Panc1 (cell line): ENCODE data around the gene RGS12. TPM values are rescaled to one million over a fixed set of nuclear protein-coding genes. Genes with fewer than 3 reads are reported as not detected.

ENCODE experiments used
- ATAC-seq: fragments of 200-7000 bp; cut with Tn5 transposase; 2 replicates; pipeline ENCODE4 v1.9.1; 2020; ENCODE audit warnings: mild to moderate bottlenecking, moderate library complexity
- BruUV-seq: library from RNA; stranded (reverse); fragments of 400-500 nt; replicated peaks from 2 replicates; lab custom pipeline; 2021; lab: Mats Ljungman, UMichigan
- CTCF ChIA-PET: fragments of 300-600 bp; sonication (Branson Sonifier 250); formaldehyde crosslinking; loops from one replicate; lab custom pipeline; 2022; ENCODE audit warnings: antibody characterized with exemption; lab: Charles Lee
- POLR2A ChIA-PET: fragments of 300-600 bp; sonication (Branson Sonifier 250); formaldehyde crosslinking; loops from one replicate; lab custom pipeline; 2022; ENCODE audit warnings: antibody characterized with exemption; lab: Charles Lee
- DNase-seq: peaks from one replicate; pipeline ENCODE4 v3.0.0-alpha.2; 2010; ENCODE audit warnings: low read depth, low spot score
- H3K27ac ChIP-seq: 2 replicates; pipeline ENCODE4 v1.5.1; 2011; ENCODE audit warnings: mild to moderate bottlenecking, low read length, inconsistent platforms
- H3K27me3 ChIP-seq: fragments of 200-500 bp; sonication (Bioruptor generic); 2 replicates; pipeline ENCODE4 v1.6.0; 2014; ENCODE audit warnings: low read length, inconsistent platforms; ENCODE audit not compliant: control insufficient read depth, insufficient read depth
- H3K36me3 ChIP-seq: fragments of 200-500 bp; sonication (Bioruptor generic); 2 replicates; pipeline ENCODE4 v1.5.1; 2014; ENCODE audit warnings: inconsistent platforms, mild to moderate bottlenecking, low read length, moderate library complexity; ENCODE audit not compliant: control insufficient read depth, insufficient read depth
- H3K4me1 ChIP-seq: 2 replicates; pipeline ENCODE4 v1.5.1; 2011; ENCODE audit warnings: inconsistent platforms, mild to moderate bottlenecking, low read length, moderate library complexity; ENCODE audit not compliant: control insufficient read depth, insufficient read depth
- H3K4me3 ChIP-seq, 2 experiments: 2 replicates each; pipeline ENCODE4 v1.5.1; 2011 to 2012; ENCODE audit warnings: low read depth in 2 of 2, low read length in 2 of 2, mild to moderate bottlenecking in 2 of 2, inconsistent platforms in 1 of 2, moderate library complexity in 1 of 2
- H3K9me3 ChIP-seq: fragments of 200-500 bp; sonication (Bioruptor generic); 2 replicates; pipeline ENCODE4 v1.5.1; 2014; ENCODE audit warnings: low read depth, mild to moderate bottlenecking, inconsistent platforms, low read length, moderate library complexity; ENCODE audit not compliant: control insufficient read depth, insufficient read depth
- POLR2AphosphoS5 ChIP-seq: IDR thresholded peaks from 2 replicates; pipeline ENCODE4 v1.6.1; 2012; ENCODE audit warnings: mild to moderate bottlenecking, low read depth, low read length, moderate library complexity
- SIN3A ChIP-seq: IDR thresholded peaks from 2 replicates; pipeline ENCODE4 v1.6.1; 2012; ENCODE audit warnings: low read depth, mild to moderate bottlenecking, low read length, moderate library complexity, borderline replicate concordance; ENCODE audit not compliant: insufficient read depth
- TCF7L2 ChIP-seq: IDR thresholded peaks from 2 replicates; pipeline ENCODE4 v1.6.1; 2011; ENCODE audit warnings: mild to moderate bottlenecking, low read depth, low read length, inconsistent platforms
- in situ Hi-C: cut with HindIII; loops from 2 replicates; pipeline ENCODE4 v1.10.0; 2016; ENCODE audit warnings: low sequenced_read_pairs, low pct_unique_long_range_greater_than_20kb
- intact Hi-C: fragments of 100-400 bp; cut with micrococcal nuclease; formaldehyde crosslinking; loops from one replicate; pipeline ENCODE4 v1.10.0; 2022; ENCODE audit not compliant: unreplicated experiment
- total RNA-seq: library from RNA; stranded (reverse); gene quantifications from one replicate; pipeline ENCODE4 v1.2.1, GENCODE V29; 2021; ENCODE audit not compliant: unreplicated experiment
- TF ChIP-seq, protein P1 (sequence below), 2 experiments: IDR thresholded peaks; 2 replicates each; pipeline ENCODE4 v1.6.1; 2011 to 2012; ENCODE audit warnings: low read depth in 2 of 2, control low read depth in 1 of 2, low read length in 1 of 2, mild to moderate bottlenecking in 1 of 2, moderate library complexity in 1 of 2; ENCODE audit not compliant: insufficient read depth in 1 of 2
- TF ChIP-seq, protein P2 (sequence below): fragments of 450-650 bp; IDR thresholded peaks from 2 replicates; pipeline ENCODE4 v1.5.1; 2017; ENCODE audit warnings: mild to moderate bottlenecking

The RGS12 gene
- total RNA-seq, 1 experiment from 2014 or later: 24.3 TPM

DNA sequence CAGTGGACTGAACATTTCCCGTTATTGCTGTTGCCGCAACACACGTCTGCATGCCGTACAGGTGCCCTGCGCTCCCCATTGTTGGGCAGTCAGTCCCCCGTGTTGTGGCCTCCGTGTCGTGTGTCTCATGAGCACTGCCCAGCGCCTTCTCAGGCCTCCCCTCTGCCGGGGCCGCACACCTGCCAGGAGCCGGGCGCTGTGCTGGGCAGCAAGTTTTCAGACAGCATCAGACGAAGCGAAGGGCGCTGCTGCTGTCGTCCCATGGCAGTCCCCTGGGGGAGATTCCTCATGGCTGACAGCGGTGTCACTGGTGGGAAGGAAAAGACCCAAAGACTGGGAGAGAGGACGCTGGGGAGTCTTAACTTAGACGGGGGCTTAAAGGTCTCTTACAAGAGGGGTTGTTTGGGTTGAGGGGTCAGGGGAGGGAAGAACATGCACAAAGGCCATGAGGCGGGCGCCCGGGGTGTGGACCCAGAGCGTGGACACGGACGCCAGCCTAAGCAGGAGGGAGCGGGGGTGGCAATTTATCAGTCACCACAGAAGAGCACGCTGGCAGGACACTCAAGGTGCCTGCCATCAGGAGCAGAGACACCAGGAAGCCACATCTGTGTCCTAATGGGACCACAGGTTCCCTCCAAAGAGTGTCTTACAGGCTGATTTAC lies 47.3 kb downstream of the RGS12 start:
- POLR2A ChIA-PET: interaction anchor here (0.5 kb wide), 1 partner anchor 118 kb away, joined by 3 read pairs; no protein-coding TSS in a partner anchor
- in situ Hi-C loops: no loop called here
- intact Hi-C loops: no loop called here

DNA sequence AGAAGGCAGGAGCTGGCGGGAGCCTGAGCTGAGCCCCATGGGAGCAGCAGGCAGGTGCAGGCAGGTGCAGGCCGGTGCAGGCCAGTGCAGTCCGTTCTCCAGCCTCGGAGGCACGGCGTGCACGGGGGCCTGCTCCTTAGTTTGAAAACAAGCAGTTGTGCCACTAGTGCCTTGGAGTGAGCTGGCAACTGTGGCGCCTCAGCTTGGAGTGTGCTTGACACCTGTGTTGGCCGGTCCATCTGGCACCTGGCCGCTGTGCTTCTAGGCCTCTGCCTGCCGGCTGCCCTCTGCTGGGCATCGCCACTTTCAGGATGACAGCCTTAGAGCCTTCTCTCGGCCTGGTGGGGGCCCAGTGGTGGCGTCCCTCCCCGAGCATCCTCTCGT lies 47.9 kb downstream of the RGS12 start:
- in situ Hi-C loops: no loop called here
- CTCF ChIA-PET: no interaction called here

More for the DNA sequence above, 47.3 kb downstream of the RGS12 start:
- H3K36me3 ChIP-seq: no peaks in the 10 kb centered on the region
- H3K4me1 ChIP-seq: no peaks in the 10 kb centered on the region; the same call in 1 of the 2 replicates
- BruUV-seq: no TSS peak
- no peaks in the 10 kb centered on the region for H3K9me3 ChIP-seq
- no peak overlapping the region for H3K4me3 ChIP-seq
- DNase-seq: no peak
- no peak overlapping the region for H3K27ac ChIP-seq
- CTCF ChIA-PET: no interaction called here
- no peaks in the 10 kb centered on the region for H3K27me3 ChIP-seq
- TF ChIP-seq, protein P1, sequence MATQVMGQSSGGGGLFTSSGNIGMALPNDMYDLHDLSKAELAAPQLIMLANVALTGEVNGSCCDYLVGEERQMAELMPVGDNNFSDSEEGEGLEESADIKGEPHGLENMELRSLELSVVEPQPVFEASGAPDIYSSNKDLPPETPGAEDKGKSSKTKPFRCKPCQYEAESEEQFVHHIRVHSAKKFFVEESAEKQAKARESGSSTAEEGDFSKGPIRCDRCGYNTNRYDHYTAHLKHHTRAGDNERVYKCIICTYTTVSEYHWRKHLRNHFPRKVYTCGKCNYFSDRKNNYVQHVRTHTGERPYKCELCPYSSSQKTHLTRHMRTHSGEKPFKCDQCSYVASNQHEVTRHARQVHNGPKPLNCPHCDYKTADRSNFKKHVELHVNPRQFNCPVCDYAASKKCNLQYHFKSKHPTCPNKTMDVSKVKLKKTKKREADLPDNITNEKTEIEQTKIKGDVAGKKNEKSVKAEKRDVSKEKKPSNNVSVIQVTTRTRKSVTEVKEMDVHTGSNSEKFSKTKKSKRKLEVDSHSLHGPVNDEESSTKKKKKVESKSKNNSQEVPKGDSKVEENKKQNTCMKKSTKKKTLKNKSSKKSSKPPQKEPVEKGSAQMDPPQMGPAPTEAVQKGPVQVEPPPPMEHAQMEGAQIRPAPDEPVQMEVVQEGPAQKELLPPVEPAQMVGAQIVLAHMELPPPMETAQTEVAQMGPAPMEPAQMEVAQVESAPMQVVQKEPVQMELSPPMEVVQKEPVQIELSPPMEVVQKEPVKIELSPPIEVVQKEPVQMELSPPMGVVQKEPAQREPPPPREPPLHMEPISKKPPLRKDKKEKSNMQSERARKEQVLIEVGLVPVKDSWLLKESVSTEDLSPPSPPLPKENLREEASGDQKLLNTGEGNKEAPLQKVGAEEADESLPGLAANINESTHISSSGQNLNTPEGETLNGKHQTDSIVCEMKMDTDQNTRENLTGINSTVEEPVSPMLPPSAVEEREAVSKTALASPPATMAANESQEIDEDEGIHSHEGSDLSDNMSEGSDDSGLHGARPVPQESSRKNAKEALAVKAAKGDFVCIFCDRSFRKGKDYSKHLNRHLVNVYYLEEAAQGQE (IDR thresholded peaks at IDR 0.05; ENCODE audit: insufficient read depth in 1 of 2, low read depth in 2 of 2, low read length in 1 of 2): no peak
- no peak for TF ChIP-seq POLR2AphosphoS5
- no peak for TF ChIP-seq TCF7L2
- no peak; the same call in 1 of the 2 replicates for ATAC-seq

DNA sequence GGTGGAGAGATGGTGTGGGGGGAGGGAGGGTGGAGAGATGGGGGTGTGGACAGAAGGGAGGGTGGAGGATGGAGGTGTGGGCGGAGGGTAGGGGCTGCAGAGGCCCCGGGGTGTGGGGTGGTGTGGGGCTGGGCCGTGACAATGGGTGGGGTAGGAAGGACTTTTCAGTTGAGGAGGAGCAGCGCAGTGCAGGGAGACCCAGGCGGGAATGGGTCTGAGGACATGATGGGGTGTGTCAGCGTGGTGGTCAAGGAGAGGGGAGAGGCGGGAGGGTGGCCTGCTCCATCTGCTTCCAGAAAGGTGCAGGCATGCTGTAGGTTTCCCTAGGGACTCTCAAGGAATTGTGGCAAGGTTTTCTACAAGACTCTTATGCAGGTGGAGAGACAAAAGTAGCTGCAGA lies 48.9 kb downstream of the RGS12 start:
- no TSS peak for BruUV-seq

More for the DNA sequence above, 47.9 kb downstream of the RGS12 start:
- no TSS peak for BruUV-seq
- POLR2A ChIA-PET: no interaction called here
- H3K9me3 ChIP-seq: no peaks in the 10 kb centered on the region
- no peak overlapping the region for H3K27ac ChIP-seq
- peak; percentile 86 for ATAC-seq
- intact Hi-C loops: no loop called here
- H3K36me3 ChIP-seq: no peaks in the 10 kb centered on the region
- H3K4me3 ChIP-seq: no peak overlapping the region
- H3K27me3 ChIP-seq: no peaks in the 10 kb centered on the region
- no peak for DNase-seq
- TF ChIP-seq POLR2AphosphoS5: no peak
- TF ChIP-seq, protein P2, sequence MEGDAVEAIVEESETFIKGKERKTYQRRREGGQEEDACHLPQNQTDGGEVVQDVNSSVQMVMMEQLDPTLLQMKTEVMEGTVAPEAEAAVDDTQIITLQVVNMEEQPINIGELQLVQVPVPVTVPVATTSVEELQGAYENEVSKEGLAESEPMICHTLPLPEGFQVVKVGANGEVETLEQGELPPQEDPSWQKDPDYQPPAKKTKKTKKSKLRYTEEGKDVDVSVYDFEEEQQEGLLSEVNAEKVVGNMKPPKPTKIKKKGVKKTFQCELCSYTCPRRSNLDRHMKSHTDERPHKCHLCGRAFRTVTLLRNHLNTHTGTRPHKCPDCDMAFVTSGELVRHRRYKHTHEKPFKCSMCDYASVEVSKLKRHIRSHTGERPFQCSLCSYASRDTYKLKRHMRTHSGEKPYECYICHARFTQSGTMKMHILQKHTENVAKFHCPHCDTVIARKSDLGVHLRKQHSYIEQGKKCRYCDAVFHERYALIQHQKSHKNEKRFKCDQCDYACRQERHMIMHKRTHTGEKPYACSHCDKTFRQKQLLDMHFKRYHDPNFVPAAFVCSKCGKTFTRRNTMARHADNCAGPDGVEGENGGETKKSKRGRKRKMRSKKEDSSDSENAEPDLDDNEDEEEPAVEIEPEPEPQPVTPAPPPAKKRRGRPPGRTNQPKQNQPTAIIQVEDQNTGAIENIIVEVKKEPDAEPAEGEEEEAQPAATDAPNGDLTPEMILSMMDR: peak; percentile 53
- no peaks in the 10 kb centered on the region for H3K4me1 ChIP-seq

More for the DNA sequence above, 48.9 kb downstream of the RGS12 start:
- H3K27me3 ChIP-seq: no peaks in the 10 kb centered on the region
- no peak for DNase-seq
- POLR2A ChIA-PET: interaction anchor here (0.6 kb wide), 1 partner anchor 53 kb away, joined by 5 read pairs; no protein-coding TSS in a partner anchor
- TF ChIP-seq TCF7L2 (no peak), SIN3A (no peak), POLR2AphosphoS5 (no peak)
- TF ChIP-seq, protein P2: no peak
- TF ChIP-seq, protein P1 (IDR thresholded peaks at IDR 0.05; ENCODE audit: insufficient read depth in 1 of 2, low read depth in 2 of 2, low read length in 1 of 2): no peak
- H3K4me3 ChIP-seq: no peak overlapping the region
- CTCF ChIA-PET: no interaction called here
- ATAC-seq: no peak
- no peaks in the 10 kb centered on the region for H3K4me1 ChIP-seq
- intact Hi-C loops (no loop called here), in situ Hi-C loops (no loop called here)
- H3K9me3 ChIP-seq: no peaks in the 10 kb centered on the region
- no peak overlapping the region for H3K27ac ChIP-seq
- H3K36me3 ChIP-seq: no peaks in the 10 kb centered on the region
